SU-DHL-6 (cell line): Measurements from ENCODE around the gene TOP2A.
"Not testable (repeated sequence)": the region's sequence is repeated elsewhere in the genome, so short reads cannot be mapped to it uniquely, and the experiment has no call there.

Experiments used
- H2AFZ ChIP-seq: fragments of 200-600 bp; sonication (generic); 2 replicates; pipeline ENCODE4 v1.6.1; 2014; ENCODE audit warnings: low read depth, mild to moderate bottlenecking, moderate library complexity, mixed read lengths, antibody characterized with exemption, low read length; ENCODE audit not compliant: severe bottlenecking
- H3F3A ChIP-seq: fragments of 200-600 bp; shearing (Covaris generic); 2 replicates; pipeline ENCODE4 v1.6.0; 2016; ENCODE audit warnings: antibody characterized with exemption, mild to moderate bottlenecking; ENCODE audit not compliant: insufficient read depth
- H3K27ac ChIP-seq: fragments of 200-600 bp; sonication (generic); 2 replicates; pipeline ENCODE4 v1.5.1; 2016; ENCODE audit warnings: low read depth, mild to moderate bottlenecking, low read length, moderate library complexity, mixed read lengths
- H3K27me3 ChIP-seq: fragments of 200-600 bp; sonication (generic), shearing (Covaris generic); 2 replicates; pipeline ENCODE4 v1.6.0; 2014; ENCODE audit warnings: mild to moderate bottlenecking, low read length
- H3K36me3 ChIP-seq: fragments of 200-600 bp; sonication (generic); 2 replicates; pipeline ENCODE4 v1.6.1; 2014; ENCODE audit warnings: mild to moderate bottlenecking, low read length, mixed read lengths
- H3K4me2 ChIP-seq: fragments of 300-600, 200-600 bp; shearing (Covaris generic), sonication (generic); 2 replicates; pipeline ENCODE4 v1.6.0; 2014; ENCODE audit warnings: low read length, low read depth, mild to moderate bottlenecking; ENCODE audit not compliant: poor library complexity, severe bottlenecking
- H3K4me3 ChIP-seq: fragments of 200-600 bp; sonication (generic); 2 replicates; pipeline ENCODE4 v1.5.1; 2014; ENCODE audit warnings: antibody characterized with exemption, low read length, mild to moderate bottlenecking, mixed read lengths; ENCODE audit not compliant: insufficient read depth, poor library complexity, severe bottlenecking
- H3K79me2 ChIP-seq: fragments of 200-600 bp; sonication (generic); 2 replicates; pipeline ENCODE4 v1.6.1; 2014; ENCODE audit warnings: mild to moderate bottlenecking, low read length, moderate library complexity; ENCODE audit not compliant: insufficient read depth
- H3K9ac ChIP-seq: fragments of 200-600 bp; sonication (generic); 2 replicates; pipeline ENCODE4 v1.7.0; 2014; ENCODE audit warnings: mild to moderate bottlenecking, low read length
- H3K9me2 ChIP-seq: fragments of 200-600 bp; sonication (generic); replicated peaks from 2 replicates; pipeline ENCODE4 v1.6.1; 2014; ENCODE audit warnings: low read length; ENCODE audit not compliant: insufficient read depth
- H3K9me3 ChIP-seq: fragments of 200-600 bp; sonication (generic); 2 replicates; pipeline ENCODE4 v1.6.1; 2014; ENCODE audit warnings: low read length, mixed read lengths; ENCODE audit not compliant: insufficient read depth
- H4K20me1 ChIP-seq: fragments of 200-600 bp; sonication (generic); 2 replicates; pipeline ENCODE4 v1.6.1; 2014; ENCODE audit warnings: low read depth, mild to moderate bottlenecking, antibody characterized with exemption, low read length, moderate library complexity, mixed read lengths
- CTCF ChIP-seq: fragments of 200-600 bp; sonication (generic); IDR thresholded peaks from one replicate; pipeline ENCODE4 v1.5.1; 2017; ENCODE audit warnings: antibody characterized with exemption, mild to moderate bottlenecking, low read length, moderate library complexity; ENCODE audit not compliant: insufficient read depth, poor library complexity, severe bottlenecking
- EZH2phosphoT487 ChIP-seq: fragments of 200-600 bp; sonication (generic), shearing (Covaris generic); conservative IDR thresholded peaks from 2 replicates; pipeline ENCODE4 v1.6.1; 2018; ENCODE audit warnings: mild to moderate bottlenecking, antibody characterized with exemption, low read length, moderate library complexity, mixed read lengths

The TOP2A gene

GRCh38 chr17:40410082-40410481 is 7.6 kb downstream of the TOP2A start:
- Histone ChIP-seq H3K9me2 (no peaks in the 10 kb centered on the region), H2AFZ (no peak overlapping the region), H3K27me3 (no peaks in the 10 kb centered on the region), H3K79me2 (peaks cover 32% of the 10 kb centered on the region), H3F3A (peaks cover 27% of the 10 kb centered on the region; the same call in 1 of the 2 replicates), H3K36me3 (peaks cover 70% of the 10 kb centered on the region), H3K27ac (no peak overlapping the region), H3K9ac (no peak overlapping the region), H3K4me3 (no peak overlapping the region), H3K9me3 (no peaks in the 10 kb centered on the region), H4K20me1 (0 out of 2 replicates have a peak, but pooled peaks cover 14% of the 10 kb centered on the region), H3K4me2 (no peak overlapping the region)
- TF ChIP-seq CTCF (no peak), EZH2phosphoT487 (no peak)

GRCh38 chr17:40409540-40409939 is 8.2 kb downstream of the TOP2A start:
- 0 out of 2 replicates have a peak, but pooled peaks cover 14% of the 10 kb centered on the region for H4K20me1 ChIP-seq
- H3K9ac ChIP-seq, H2AFZ ChIP-seq, H3K27ac ChIP-seq, H3K9me2 ChIP-seq, H3K4me3 ChIP-seq, H3K4me2 ChIP-seq, H3K9me3 ChIP-seq, H3K27me3 ChIP-seq: not testable (repeated sequence)
- peaks cover 72% of the 10 kb centered on the region for H3K36me3 ChIP-seq
- peaks cover 31% of the 10 kb centered on the region; the same call in 1 of the 2 replicates for H3F3A ChIP-seq
- peaks cover 31% of the 10 kb centered on the region for H3K79me2 ChIP-seq

- Histone ChIP-seq H3K9ac (no peak overlapping the region), H3K4me2 (no peak overlapping the region), H2AFZ (no peak overlapping the region), H3K27ac (no peak overlapping the region), H3K79me2 (peaks cover 16% of the 10 kb centered on the region), H3K36me3 (peaks cover 77% of the 10 kb centered on the region), H3K9me2 (no peaks in the 10 kb centered on the region), H4K20me1 (0 out of 2 replicates have a peak, but pooled peaks cover 7% of the 10 kb centered on the region), H3K4me3 (no peak overlapping the region), H3K9me3 (no peaks in the 10 kb centered on the region), H3F3A (peaks cover 43% of the 10 kb centered on the region), H3K27me3 (no peaks in the 10 kb centered on the region)
- TF ChIP-seq EZH2phosphoT487: no peak
- TF ChIP-seq CTCF: no peak
Measured at GRCh38 chr17:40407460-40407859, 10.2 kb downstream of the TOP2A start.

GRCh38 chr17:40404003-40404402 is 13.7 kb downstream of the TOP2A start:
- Histone ChIP-seq H3K79me2 (peaks cover 5% of the 10 kb centered on the region), H2AFZ (no peak overlapping the region), H3K9ac (no peak overlapping the region), H4K20me1 (0 out of 2 replicates have a peak, but pooled peaks cover 4% of the 10 kb centered on the region), H3K4me2 (no peak overlapping the region), H3K27me3 (no peaks in the 10 kb centered on the region), H3K27ac (no peak overlapping the region), H3F3A (peaks cover 67% of the 10 kb centered on the region), H3K36me3 (peaks cover 82% of the 10 kb centered on the region), H3K9me3 (no peaks in the 10 kb centered on the region), H3K9me2 (no peaks in the 10 kb centered on the region), H3K4me3 (no peak overlapping the region)
- TF ChIP-seq EZH2phosphoT487: no peak
- TF ChIP-seq CTCF: no peak
